Measurements from ENCODE around the gene SAAL1. TPM values are rescaled to one million over a fixed set of nuclear protein-coding genes. Genes with fewer than 3 reads are reported as not detected.

SAAL1 gene
- polyA plus RNA-seq, 3 donors from 2014 or later = 8.5 to 18.5 (median 13.0) TPM

Other genes starting within 250 kb of the SAAL1 start
- 100 to 1,000 TPM in 1 of 3 donors, 10 to 100 TPM in 2; 52.0 to 104 (median 68.3) TPM for gene SERGEF, start 93.0 kb downstream of the SAAL1 start, polyA plus RNA-seq
- not detected for gene TPH1, start 59.8 kb downstream of the SAAL1 start, polyA plus RNA-seq
- gene MRGPRX3, start 26.5 kb upstream of the SAAL1 start, polyA plus RNA-seq = not detected
- not detected for gene MRGPRX4, start 66.8 kb upstream of the SAAL1 start, polyA plus RNA-seq
- gene SAA4, start 130.7 kb upstream of the SAAL1 start, polyA plus RNA-seq = not detected
- not detected for gene SAA2, start 142.6 kb upstream of the SAAL1 start, polyA plus RNA-seq
- gene SAA1, start 160.2 kb upstream of the SAAL1 start, polyA plus RNA-seq = not detected
- gene HPS5, start 216.1 kb upstream of the SAAL1 start, polyA plus RNA-seq = 10 to 100 TPM; 10.4 to 15.1 (median 13.0) TPM
- gene GTF2H1, start 216.5 kb upstream of the SAAL1 start, polyA plus RNA-seq = 10 to 100 TPM; 24.3 to 33.8 (median 27.2) TPM